GM15510 (cell line): ENCODE results near the gene STRIP2.

ENCODE experiments used
- POLR2A ChIP-seq: IDR thresholded peaks from 3 replicates; pipeline ENCODE4 v1.6.1; 2011; ENCODE audit warnings: borderline replicate concordance; ENCODE audit not compliant: insufficient read length; ENCODE audit errors: extremely low read depth

STRIP2 gene

GRCh38 chr7:129436335-129436923 lies 2.2 kb downstream of the STRIP2 start:
- no peak for TF ChIP-seq POLR2A

GRCh38 chr7:129437190-129437589 lies 3.0 kb downstream of the STRIP2 start:
- no peak for TF ChIP-seq POLR2A

GRCh38 chr7:129438281-129438838 lies 4.1 kb downstream of the STRIP2 start:
- no peak for TF ChIP-seq POLR2A

GRCh38 chr7:129438839-129439651 lies 4.8 kb downstream of the STRIP2 start:
- no peak for TF ChIP-seq POLR2A

- no peak for TF ChIP-seq POLR2A
Measured at GRCh38 chr7:129439963-129440625, 5.9 kb downstream of the STRIP2 start.

- no peak for TF ChIP-seq POLR2A
Measured at GRCh38 chr7:129443612-129444011, 9.4 kb downstream of the STRIP2 start.

- TF ChIP-seq POLR2A = no peak
Measured at GRCh38 chr7:129450295-129450694, 16.1 kb downstream of the STRIP2 start.

GRCh38 chr7:129452589-129453231 lies 18.5 kb downstream of the STRIP2 start:
- TF ChIP-seq POLR2A = no peak

GRCh38 chr7:129453510-129454248 lies 19.4 kb downstream of the STRIP2 start:
- no peak for TF ChIP-seq POLR2A

- no peak for TF ChIP-seq POLR2A
Measured at GRCh38 chr7:129454249-129454551, 20.0 kb downstream of the STRIP2 start.

- no peak for TF ChIP-seq POLR2A
Measured at GRCh38 chr7:129456421-129456820, 22.2 kb downstream of the STRIP2 start.

GRCh38 chr7:129457101-129457500 lies 22.9 kb downstream of the STRIP2 start:
- TF ChIP-seq POLR2A = no peak

- no peak for TF ChIP-seq POLR2A
Measured at GRCh38 chr7:129458171-129458570, 23.9 kb downstream of the STRIP2 start.

GRCh38 chr7:129461809-129462208 lies 27.6 kb downstream of the STRIP2 start:
- no peak for TF ChIP-seq POLR2A
